IPS DF 6.9 (cell line): ENCODE data around the gene KIAA0040.
A peak's percentile ranks its signal among the peaks of the same experiment; 100 is the strongest.

ENCODE experiments used
- DNase-seq: peaks from one replicate; pipeline ENCODE4 v3.0.0-alpha.2; 2013; ENCODE audit warnings: low read depth, low spot score
- H3K27ac ChIP-seq: one replicate; pipeline ENCODE4 v1.5.1; 2013; ENCODE audit warnings: low read length, control low read depth
- H3K27me3 ChIP-seq: 2 replicates; pipeline ENCODE4 v1.6.1; 2013; ENCODE audit warnings: mild to moderate bottlenecking, low read length; ENCODE audit not compliant: control insufficient read depth, insufficient read depth
- H3K36me3 ChIP-seq: 2 replicates; pipeline ENCODE4 v1.6.1; 2013; ENCODE audit warnings: low read length; ENCODE audit not compliant: control insufficient read depth, insufficient read depth
- H3K4me1 ChIP-seq: 2 replicates; pipeline ENCODE4 v1.6.1; 2013; ENCODE audit warnings: low read length; ENCODE audit not compliant: control insufficient read depth, insufficient read depth
- H3K4me3 ChIP-seq: 2 replicates; pipeline ENCODE4 v1.5.1; 2013; ENCODE audit warnings: mild to moderate bottlenecking, low read length
- H3K9me3 ChIP-seq: 2 replicates; pipeline ENCODE4 v1.6.1; 2013; ENCODE audit warnings: low read length, inconsistent platforms; ENCODE audit not compliant: control insufficient read depth, insufficient read depth
- WGBS: extraction: QIAGEN DNeasy Blood & Tissue Kit; methylation state at CpG from one replicate; pipeline ENCODE4 v1.1.7; 2013; ENCODE audit warnings: mixed read lengths, missing lambda C conversion rate; ENCODE audit not compliant: insufficient read length, insufficient coverage; 5-methylcytosine and 5-hydroxymethylcytosine counted together

Gene KIAA0040

DNA sequence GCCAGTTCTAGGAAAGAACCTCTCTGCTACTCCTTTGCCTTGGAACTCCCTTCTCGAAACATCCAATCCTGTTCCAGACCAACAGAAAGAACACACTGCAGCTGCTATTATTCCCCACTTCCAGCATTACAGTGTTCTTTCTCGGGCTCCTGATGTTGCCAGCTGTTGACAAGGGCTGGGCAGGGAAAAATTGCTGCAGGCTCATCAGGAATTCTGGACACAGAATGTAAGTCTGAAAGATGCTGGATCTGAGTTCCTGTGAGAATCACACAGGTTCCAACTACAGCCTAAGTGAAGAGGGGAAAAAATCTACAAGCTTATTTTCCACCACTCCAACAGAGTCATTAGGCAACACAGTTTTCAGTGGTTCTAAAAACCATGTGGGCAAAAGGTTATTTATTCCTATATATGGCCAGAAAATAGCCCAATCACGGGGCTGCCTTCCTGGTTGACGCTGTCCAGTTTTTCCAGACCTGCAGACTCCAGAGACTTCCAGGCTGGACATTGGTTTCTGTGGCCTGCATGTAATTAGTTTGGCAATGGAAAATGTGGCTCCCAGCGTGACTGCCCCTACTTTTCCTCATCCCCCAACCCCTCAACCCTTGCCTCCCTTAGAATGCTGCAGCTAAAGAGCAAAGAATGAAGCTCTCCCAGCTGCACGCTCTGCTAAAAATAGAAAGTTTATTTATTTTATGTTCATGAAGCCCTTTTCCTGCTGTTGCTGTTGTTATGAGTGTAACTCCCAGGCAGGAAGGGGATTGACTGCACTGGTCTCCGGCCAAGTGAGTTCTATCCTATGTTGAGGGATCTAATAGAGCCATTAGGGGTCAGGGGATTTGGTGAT is 8.3 kb upstream of the KIAA0040 start:
- no peak overlapping the region for H3K4me3 ChIP-seq
- no peaks in the 10 kb centered on the region for H3K36me3 ChIP-seq
- WGBS: no CpG with 5 or more reads among the region's 7 CpGs
- no peaks in the 10 kb centered on the region for H3K9me3 ChIP-seq
- no peak overlapping the region for H3K27ac ChIP-seq
- no peaks in the 10 kb centered on the region for H3K27me3 ChIP-seq
- no peaks in the 10 kb centered on the region for H3K4me1 ChIP-seq
- DNase-seq: no peak

DNA sequence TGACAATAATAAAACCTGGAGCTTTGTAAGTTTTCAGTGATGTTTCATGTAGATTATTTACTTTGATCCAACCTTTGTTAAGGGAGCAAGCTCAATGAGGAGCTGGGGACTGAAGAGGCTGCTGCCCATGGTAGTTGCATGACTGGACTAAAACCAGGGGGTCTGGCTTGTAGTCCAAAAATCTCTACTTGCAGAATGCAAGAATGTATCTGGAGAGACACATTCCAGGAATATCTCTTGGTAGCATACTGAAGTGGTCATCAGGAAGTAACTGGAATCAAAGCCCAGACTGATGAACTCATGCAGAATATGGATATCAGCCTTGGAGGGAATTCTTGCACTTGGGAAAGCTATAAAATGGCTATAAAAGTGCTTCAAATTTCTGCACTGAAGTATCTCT is 5.8 kb upstream of the KIAA0040 start:
- no peaks in the 10 kb centered on the region for H3K36me3 ChIP-seq
- no peaks in the 10 kb centered on the region for H3K9me3 ChIP-seq
- DNase-seq: no peak
- no peak overlapping the region for H3K27ac ChIP-seq
- H3K4me1 ChIP-seq: no peaks in the 10 kb centered on the region
- no peaks in the 10 kb centered on the region; the same call in 1 of the 2 replicates for H3K27me3 ChIP-seq
- no peak overlapping the region for H3K4me3 ChIP-seq

DNA sequence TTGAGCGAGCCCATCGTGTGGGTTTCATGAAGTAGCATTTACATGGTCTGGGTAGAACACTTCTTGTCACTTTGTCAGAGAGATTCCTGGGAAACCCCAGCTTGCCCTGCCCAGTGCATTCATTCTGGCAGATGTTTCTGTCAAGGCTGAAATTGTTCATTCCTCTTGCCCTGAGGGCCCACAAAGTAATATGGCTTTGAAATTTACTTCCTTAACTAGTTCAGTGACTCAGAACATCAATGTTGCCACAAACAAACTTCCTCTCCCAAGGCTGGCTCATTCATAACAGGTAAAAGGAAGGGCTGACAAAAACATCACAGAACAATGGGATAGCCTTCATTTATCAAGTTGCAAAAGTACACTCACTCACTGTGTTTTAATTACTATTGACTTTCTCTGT is 5.0 kb upstream of the KIAA0040 start:
- Histone ChIP-seq H3K9me3 (no peaks in the 10 kb centered on the region), H3K27ac (no peak overlapping the region), H3K4me1 (no peaks in the 10 kb centered on the region), H3K27me3 (no peaks in the 10 kb centered on the region; the same call in 1 of the 2 replicates), H3K4me3 (no peak overlapping the region), H3K36me3 (no peaks in the 10 kb centered on the region)
- no CpG with 5 or more reads among the region's 2 CpGs for WGBS
- DNase-seq: no peak

DNA sequence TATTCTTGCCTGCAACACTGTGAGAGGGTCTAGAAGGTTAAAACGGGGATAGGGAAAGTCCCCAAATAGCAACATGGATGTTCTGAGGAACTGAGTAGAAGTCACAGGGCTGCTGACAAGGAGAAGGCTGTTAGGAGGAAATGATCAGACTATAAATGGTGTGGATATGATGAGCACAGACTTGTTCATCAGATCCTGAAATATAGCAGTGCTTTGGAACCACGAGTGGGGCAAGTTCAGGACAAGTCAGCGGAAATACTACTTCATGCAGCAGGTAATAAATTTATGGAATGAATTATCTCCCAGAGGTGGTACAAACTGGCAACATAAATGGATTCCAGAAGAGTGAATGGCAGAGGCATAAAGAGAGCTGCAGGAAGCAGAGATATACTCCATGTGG is 3.2 kb upstream of the KIAA0040 start:
- H3K4me3 ChIP-seq: no peak overlapping the region
- H3K27me3 ChIP-seq: no peaks in the 10 kb centered on the region; the same call in 1 of the 2 replicates
- DNase-seq: no peak
- no peak overlapping the region for H3K27ac ChIP-seq
- WGBS: no CpG with 5 or more reads among the region's 3 CpGs
- H3K9me3 ChIP-seq: no peaks in the 10 kb centered on the region
- no peaks in the 10 kb centered on the region for H3K36me3 ChIP-seq
- no peaks in the 10 kb centered on the region for H3K4me1 ChIP-seq

DNA sequence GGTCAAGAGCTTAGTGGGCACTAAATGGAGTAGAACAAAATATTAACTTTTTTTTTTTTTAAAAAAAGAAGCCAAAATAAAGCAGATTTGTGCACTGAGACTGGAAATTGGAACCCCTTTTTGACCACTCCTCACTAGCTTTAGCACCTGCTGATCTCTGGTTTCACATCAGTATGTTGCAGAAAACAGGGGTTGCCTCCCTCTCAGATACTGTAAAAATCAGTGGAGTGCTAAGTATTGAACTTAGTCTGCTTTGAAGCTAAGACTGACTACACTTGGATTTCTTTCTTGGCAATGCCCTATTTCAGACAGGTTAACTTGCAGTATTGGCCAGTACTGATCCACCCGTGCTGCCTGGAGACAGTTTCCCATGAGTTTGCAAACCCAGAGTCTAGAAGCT is 2.7 kb upstream of the KIAA0040 start:
- DNase-seq: no peak
- Histone ChIP-seq H3K36me3 (no peaks in the 10 kb centered on the region), H3K27me3 (no peaks in the 10 kb centered on the region; the same call in 1 of the 2 replicates), H3K4me1 (no peaks in the 10 kb centered on the region), H3K9me3 (no peaks in the 10 kb centered on the region), H3K4me3 (no peak overlapping the region), H3K27ac (no peak overlapping the region)
- WGBS: no CpG with 5 or more reads among the region's 1 CpG

DNA sequence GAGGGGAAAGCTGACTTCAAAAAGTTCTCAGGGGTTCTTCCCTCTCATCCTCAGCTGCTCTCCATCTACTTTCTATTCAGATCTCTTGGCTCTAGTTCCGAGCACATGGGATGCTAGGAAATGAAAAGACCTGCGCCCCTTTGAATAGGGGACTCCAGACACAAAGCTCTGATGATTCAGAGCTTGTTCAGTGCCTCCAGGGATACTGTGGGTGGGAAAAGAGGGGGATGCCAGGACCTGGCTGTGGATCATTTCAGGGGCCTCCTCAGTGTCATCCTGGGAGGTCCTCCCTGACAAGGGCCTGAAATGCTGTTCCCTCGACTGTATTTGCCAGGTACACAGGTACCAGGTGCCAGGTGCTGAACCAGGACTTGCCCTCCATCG is 943 bp upstream of the KIAA0040 start:
- H3K27me3 ChIP-seq: no peaks in the 10 kb centered on the region; the same call in 1 of the 2 replicates
- H3K4me1 ChIP-seq: no peaks in the 10 kb centered on the region
- no peaks in the 10 kb centered on the region for H3K36me3 ChIP-seq
- H3K4me3 ChIP-seq: peak overlapping the region; percentile 49; the same call in 1 of the 2 replicates
- DNase-seq: no peak
- no peak overlapping the region for H3K27ac ChIP-seq
- WGBS: no CpG with 5 or more reads among the region's 4 CpGs
- no peaks in the 10 kb centered on the region for H3K9me3 ChIP-seq

DNA sequence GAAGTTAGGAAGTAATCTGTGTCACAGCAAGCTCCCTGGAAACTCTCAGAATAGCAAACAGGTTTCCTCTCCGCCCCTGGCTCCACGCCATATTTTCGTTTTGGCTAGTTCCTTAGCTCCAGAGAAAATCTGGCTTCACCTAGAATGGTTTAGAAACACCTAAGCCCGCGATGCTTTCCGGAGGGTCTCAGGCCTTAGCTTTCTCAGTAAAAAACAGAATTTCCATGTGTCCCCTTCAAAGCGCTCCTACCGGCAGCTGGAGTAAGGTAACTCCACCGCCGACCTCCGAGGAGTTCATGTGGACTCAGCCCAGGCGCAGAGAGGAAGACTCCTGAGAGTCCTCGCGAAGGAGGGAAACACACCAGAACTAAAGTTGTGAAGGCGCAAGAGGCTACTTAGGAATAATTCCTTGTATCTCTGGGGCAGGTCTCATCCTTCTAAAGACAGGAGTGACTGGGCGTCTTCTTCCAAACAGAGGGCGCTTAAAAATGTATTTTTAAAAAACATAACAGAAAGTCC is 406 bp downstream of the KIAA0040 start:
- Histone ChIP-seq H3K36me3 (no peaks in the 10 kb centered on the region), H3K27me3 (no peaks in the 10 kb centered on the region; the same call in 1 of the 2 replicates), H3K27ac (no peak overlapping the region), H3K4me1 (no peaks in the 10 kb centered on the region), H3K4me3 (peak overlapping the region; percentile 49; the same call in 1 of the 2 replicates), H3K9me3 (no peaks in the 10 kb centered on the region)
- DNase-seq: no peak
- WGBS: no CpG with 5 or more reads among the region's 17 CpGs

DNA sequence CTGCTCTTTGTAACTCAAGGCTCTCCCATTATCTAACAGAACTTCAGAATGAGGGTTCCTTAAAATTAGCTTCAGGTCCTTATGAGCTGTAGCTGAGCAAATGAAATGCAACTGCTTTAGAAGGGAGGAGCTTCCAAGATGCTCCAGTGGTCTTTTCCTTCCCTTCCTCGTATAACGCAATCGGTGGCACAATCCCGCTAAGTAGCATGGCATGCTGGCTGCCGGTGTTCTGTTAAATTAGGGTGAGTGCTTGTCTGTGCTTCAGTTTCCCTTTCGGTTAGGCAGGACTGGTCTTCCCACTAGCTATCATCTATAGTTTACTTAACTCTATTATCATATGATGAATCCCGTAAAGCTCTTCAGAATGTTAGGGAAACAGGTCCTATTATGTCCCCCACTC is 917 bp downstream of the KIAA0040 start:
- Histone ChIP-seq H3K9me3 (no peaks in the 10 kb centered on the region), H3K27me3 (no peaks in the 10 kb centered on the region; the same call in 1 of the 2 replicates), H3K4me3 (peak overlapping the region; percentile 49; the same call in 1 of the 2 replicates), H3K27ac (no peak overlapping the region), H3K36me3 (no peaks in the 10 kb centered on the region), H3K4me1 (no peaks in the 10 kb centered on the region)
- DNase-seq: no peak
- no CpG with 5 or more reads among the region's 7 CpGs for WGBS

DNA sequence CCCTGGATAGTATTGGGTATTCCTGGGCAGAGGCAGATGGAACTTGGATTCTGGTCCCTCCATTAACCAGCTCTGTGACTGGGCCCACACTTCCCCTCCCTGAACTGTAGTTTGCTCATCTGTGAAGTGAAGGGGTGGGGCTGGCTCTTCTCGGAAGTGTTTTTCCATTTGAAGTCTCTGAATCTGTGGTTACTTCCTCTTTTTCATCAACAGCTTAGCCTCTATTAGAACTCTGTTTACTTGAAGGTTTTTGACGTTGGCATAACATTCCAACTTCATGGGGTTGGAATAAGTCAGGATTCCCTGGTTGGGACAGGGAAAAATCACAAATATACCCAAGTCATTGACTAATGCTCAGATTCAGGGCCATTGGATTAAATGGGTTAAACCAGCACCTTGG is 3.6 kb downstream of the KIAA0040 start:
- Histone ChIP-seq H3K4me1 (no peaks in the 10 kb centered on the region), H3K27me3 (no peaks in the 10 kb centered on the region; the same call in 1 of the 2 replicates), H3K36me3 (no peaks in the 10 kb centered on the region), H3K9me3 (no peaks in the 10 kb centered on the region), H3K27ac (no peak overlapping the region), H3K4me3 (no peak overlapping the region)
- WGBS: no CpG with 5 or more reads among the region's 2 CpGs
- DNase-seq: no peak

DNA sequence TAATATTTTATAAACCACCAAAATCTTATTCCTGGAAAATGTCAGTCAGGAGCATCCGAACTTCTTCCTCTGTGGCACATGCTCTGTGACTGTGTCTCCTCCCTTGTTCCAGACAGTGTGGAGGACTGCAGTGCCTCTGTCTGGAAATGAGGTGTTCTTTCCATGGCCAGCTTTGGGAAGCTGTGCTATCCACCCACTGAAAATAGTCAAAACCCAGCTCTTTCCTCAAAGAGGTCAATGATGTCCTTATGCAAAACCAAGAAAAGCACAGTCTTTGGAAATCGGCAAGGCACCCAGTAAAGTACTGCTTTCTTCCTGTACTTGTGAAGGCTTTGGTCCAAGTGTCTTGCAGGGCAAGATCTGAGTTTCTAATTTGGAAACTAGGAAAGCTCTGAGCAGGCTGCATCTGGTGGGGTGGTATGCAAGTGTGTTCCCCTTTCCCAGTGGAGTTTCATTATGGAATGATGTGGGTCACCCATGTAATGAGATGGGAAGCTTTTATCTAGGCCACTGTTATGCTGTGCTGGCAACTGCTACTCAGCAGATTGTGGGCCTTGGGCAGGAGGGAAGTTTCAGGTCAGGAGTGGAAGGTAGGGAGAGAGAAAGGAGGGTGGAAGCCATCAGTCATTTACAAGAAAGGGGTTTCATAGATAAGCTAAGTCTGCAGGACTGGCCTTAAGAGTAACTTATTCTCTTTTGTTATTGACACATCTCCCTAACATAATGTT is 6.0 kb downstream of the KIAA0040 start:
- Histone ChIP-seq H3K9me3 (no peaks in the 10 kb centered on the region), H3K4me1 (no peaks in the 10 kb centered on the region), H3K36me3 (no peaks in the 10 kb centered on the region), H3K27me3 (no peaks in the 10 kb centered on the region), H3K4me3 (no peak overlapping the region), H3K27ac (no peak overlapping the region)
- no CpG with 5 or more reads among the region's 2 CpGs for WGBS
- no peak for DNase-seq
